ENCODE data around the gene CCNY.

The CCNY gene

GRCh38 chr10:35607475-35608327 is 271.4 kb downstream of the CCNY start:
- in situ Hi-C loops (cut with HindIII; ENCODE audit: low sequenced_read_pairs) = no loop called here

DNA sequence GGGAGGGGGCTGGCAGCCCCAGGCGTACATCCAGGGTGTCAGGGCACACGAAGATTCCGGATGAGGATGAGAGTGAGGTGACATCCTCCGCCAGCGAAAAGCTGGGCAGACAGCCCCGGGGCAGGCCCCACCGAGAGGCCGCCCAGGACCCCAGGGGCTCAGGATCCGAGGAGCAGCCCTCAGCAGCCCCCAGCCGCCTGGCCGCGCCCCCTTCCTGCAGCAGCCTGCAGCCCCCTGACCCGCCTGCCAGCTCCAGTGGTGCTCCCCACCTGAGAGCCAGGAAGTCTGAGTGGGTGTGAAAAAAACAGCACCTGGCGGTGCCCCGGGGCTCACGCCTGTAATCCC is 272.0 kb downstream of the CCNY start:
- in situ Hi-C loops (cut with HindIII; ENCODE audit: low sequenced_read_pairs) = no loop called here

DNA sequence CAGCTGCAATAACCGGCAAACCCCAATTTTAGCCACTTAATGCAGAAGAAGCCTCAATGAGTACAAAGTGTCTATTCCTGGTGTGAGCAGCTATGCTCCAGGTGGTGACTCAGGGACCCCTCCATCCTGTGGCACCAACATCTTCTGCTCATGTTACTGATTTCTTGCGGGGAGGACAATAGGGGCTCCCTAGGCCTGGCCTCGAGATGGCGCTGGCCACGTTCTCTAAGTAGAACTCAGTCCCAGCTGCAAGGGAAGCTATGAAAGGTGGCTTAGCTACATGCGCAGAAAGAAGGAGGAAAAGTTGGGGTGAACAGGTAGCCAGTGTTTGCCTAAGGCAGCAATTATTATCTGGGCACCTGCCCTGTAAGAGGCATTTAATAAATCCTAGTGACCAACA is 275.4 kb downstream of the CCNY start:
- in situ Hi-C loops (cut with HindIII; ENCODE audit: low sequenced_read_pairs) = no loop called here

GRCh38 chr10:35612385-35613106 is 276.2 kb downstream of the CCNY start:
- in situ Hi-C loops (cut with HindIII; ENCODE audit: low sequenced_read_pairs) = no loop called here

DNA sequence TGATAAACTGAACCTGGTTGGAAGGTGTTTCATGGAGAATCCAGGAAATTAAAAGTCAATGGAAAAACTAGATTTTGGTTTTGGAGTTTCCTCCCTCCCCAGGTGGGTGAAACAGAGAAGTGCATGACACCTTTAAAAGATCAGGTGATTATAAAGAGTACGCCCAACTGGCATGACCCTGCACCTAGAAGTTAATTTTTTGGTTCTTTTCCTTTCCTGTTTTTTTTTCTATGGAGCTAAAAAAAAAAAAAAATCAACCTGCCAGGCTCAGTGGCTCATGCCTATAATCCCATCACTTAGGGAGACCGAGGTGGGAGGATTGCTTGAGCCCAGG is 276.8 kb downstream of the CCNY start:
- in situ Hi-C loops (cut with HindIII; ENCODE audit: low sequenced_read_pairs) = no loop called here

GRCh38 chr10:35613597-35614226 is 277.4 kb downstream of the CCNY start:
- in situ Hi-C loops (cut with HindIII; ENCODE audit: low sequenced_read_pairs) = no loop called here

DNA sequence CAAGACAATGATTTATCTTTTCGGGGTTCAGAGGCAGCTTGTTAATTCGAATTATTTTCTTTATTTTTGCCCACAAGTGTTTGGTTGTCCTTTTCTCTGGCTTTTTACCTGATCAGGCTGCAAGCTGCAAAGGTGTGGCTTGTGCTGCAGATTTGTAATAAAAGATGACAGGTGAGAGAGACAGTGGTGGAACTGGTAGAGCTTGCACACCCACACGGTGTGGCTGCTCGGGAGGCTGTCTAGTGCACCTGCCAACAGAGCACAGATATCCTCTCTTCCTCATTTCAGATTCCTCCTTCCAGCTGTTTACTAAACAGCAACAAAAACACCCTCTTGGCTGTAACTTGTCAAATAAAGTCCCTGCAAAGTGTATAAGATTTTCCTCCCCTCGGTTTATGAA is 278.0 kb downstream of the CCNY start:
- in situ Hi-C loops (cut with HindIII; ENCODE audit: low sequenced_read_pairs) = no loop called here
